Measurements from ENCODE around the gene EVA1C.
"Not testable (repeated sequence)": the region's sequence is repeated elsewhere in the genome, so short reads cannot be mapped to it uniquely, and the experiment has no call there.

EVA1C gene

GRCh38 chr21:32412162-32413014 is at the start of gene EVA1C:
Gene EVA1C, plus strand, starts transcription at chr21:32412706. Its CDS starts 148 bp downstream, at chr21:32412854.
- DNase-seq = no peak

- no peak for DNase-seq
Measured at GRCh38 chr21:32364387-32364786, 48.1 kb upstream of the EVA1C start.

GRCh38 chr21:32364796-32365195 is 47.7 kb upstream of the EVA1C start:
- no peak for DNase-seq

GRCh38 chr21:32366191-32366590 is 46.3 kb upstream of the EVA1C start:
- DNase-seq = no peak

- no peak for DNase-seq
Measured at GRCh38 chr21:32367158-32367557, 45.3 kb upstream of the EVA1C start.

GRCh38 chr21:32368386-32368785 is 44.1 kb upstream of the EVA1C start:
- no peak for DNase-seq

- not testable (repeated sequence) for DNase-seq
Measured at GRCh38 chr21:32368961-32369360, 43.5 kb upstream of the EVA1C start.

GRCh38 chr21:32370998-32371766 is 41.3 kb upstream of the EVA1C start:
- DNase-seq = no peak

- DNase-seq = no peak
Measured at GRCh38 chr21:32371913-32372314, 40.6 kb upstream of the EVA1C start.

GRCh38 chr21:32372755-32373154 is 39.8 kb upstream of the EVA1C start:
- no peak for DNase-seq

GRCh38 chr21:32377506-32377905 is 35.0 kb upstream of the EVA1C start:
- no peak for DNase-seq

GRCh38 chr21:32377991-32378390 is 34.5 kb upstream of the EVA1C start:
- DNase-seq = no peak

- no peak for DNase-seq
Measured at GRCh38 chr21:32378956-32379355, 33.5 kb upstream of the EVA1C start.

- no peak for DNase-seq
Measured at GRCh38 chr21:32380940-32381339, 31.6 kb upstream of the EVA1C start.

- DNase-seq = no peak
Measured at GRCh38 chr21:32381571-32381970, 30.9 kb upstream of the EVA1C start.

- no peak for DNase-seq
Measured at GRCh38 chr21:32382108-32382644, 30.3 kb upstream of the EVA1C start.

- no peak for DNase-seq
Measured at GRCh38 chr21:32383812-32384211, 28.7 kb upstream of the EVA1C start.

- DNase-seq = no peak
Measured at GRCh38 chr21:32386195-32386870, 26.2 kb upstream of the EVA1C start.

- DNase-seq = no peak
Measured at GRCh38 chr21:32387151-32387550, 25.4 kb upstream of the EVA1C start.

- no peak for DNase-seq
Measured at GRCh38 chr21:32388306-32388705, 24.2 kb upstream of the EVA1C start.

- DNase-seq = no peak
Measured at GRCh38 chr21:32389337-32390015, 23.0 kb upstream of the EVA1C start.

GRCh38 chr21:32390537-32391224 is 21.8 kb upstream of the EVA1C start:
- DNase-seq = not testable (repeated sequence)
